Measurements from ENCODE around the gene PRPS2. TPM values are rescaled to one million over a fixed set of nuclear protein-coding genes. Genes with fewer than 3 reads are reported as not detected.

PRPS2 gene
- total and polyA plus RNA-seq, 2 of the 8 experiments (the other 6 are each of a cell fraction or from before 2014, with no cell fraction given), result 11.8 to 31.4 TPM

- no peak for TF ChIP-seq POLR2A (IDR thresholded peaks at IDR 0.05; ENCODE audit: control extremely low read depth in 1 of 2, low read depth in 2 of 2, low read length in 2 of 2)
These were observed 29.5 kb downstream of the PRPS2 start (continued) for GRCh38 chrX:12820737-12821136.
